ENCODE measurements around the gene CEP41. TPM values are rescaled to one million over a fixed set of nuclear protein-coding genes. Genes with fewer than 3 reads are reported as not detected.

CEP41 gene
- total and polyA plus RNA-seq, 7 donors, result 1.2 to 11.9 (median 7.2) TPM

- no peaks in the 10 kb centered on the region for H3K36me3 ChIP-seq
- DNase-seq, result peak; percentile 56
- H3K9me3 ChIP-seq, result no peaks in the 10 kb centered on the region
- H3K27ac ChIP-seq, result no peak overlapping the region
- intact Hi-C loops (cut with DNase I), result no loop called here
- 71 to 87% methylated on average over 4 of the region's 4 CpGs for WGBS, 2 donors
- TF ChIP-seq POLR2AphosphoS5 (IDR thresholded peaks at IDR 0.05) (no peak), POLR2A (IDR thresholded peaks at IDR 0.05) (no peak), CTCF (IDR thresholded peaks at IDR 0.05) (no peak), EP300 (IDR thresholded peaks at IDR 0.05) (no peak)
- no peak overlapping the region for H3K4me3 ChIP-seq
- H3K4me1 ChIP-seq, result peaks cover 0 to 18% (median 8%) of the 10 kb centered on the region in 4 donors
- H3K27me3 ChIP-seq, result no peaks in the 10 kb centered on the region
Measured at GRCh38 chr7:130364451-130364850, 76.4 kb downstream of the CEP41 start.

- 76 to 86% methylated on average over 8 of the region's 8 CpGs for WGBS, 2 donors
- H3K27me3 ChIP-seq, result no peaks in the 10 kb centered on the region
- no peak for TF ChIP-seq POLR2AphosphoS5 (IDR thresholded peaks at IDR 0.05)
- TF ChIP-seq EP300 (IDR thresholded peaks at IDR 0.05), result no peak
- no peak for TF ChIP-seq CTCF (IDR thresholded peaks at IDR 0.05)
- TF ChIP-seq POLR2A (IDR thresholded peaks at IDR 0.05), result no peak
- no peaks in the 10 kb centered on the region for H3K36me3 ChIP-seq
- no peaks in the 10 kb centered on the region for H3K9me3 ChIP-seq
- H3K4me1 ChIP-seq, result peaks cover 0 to 9% (median 0%) of the 10 kb centered on the region in 4 donors
- no peak overlapping the region for H3K27ac ChIP-seq
- peak; percentile 39 for DNase-seq
- intact Hi-C loops (cut with DNase I), result no loop called here
- no peak overlapping the region for H3K4me3 ChIP-seq
Measured at GRCh38 chr7:130363026-130363847, 77.6 kb downstream of the CEP41 start.

- intact Hi-C loops (cut with DNase I), result no loop called here
- no peak overlapping the region for H3K4me3 ChIP-seq
- TF ChIP-seq POLR2AphosphoS5 (IDR thresholded peaks at IDR 0.05), result no peak
- no peak for TF ChIP-seq POLR2A (IDR thresholded peaks at IDR 0.05)
- TF ChIP-seq EP300 (IDR thresholded peaks at IDR 0.05), result no peak
- no peak for TF ChIP-seq CTCF (IDR thresholded peaks at IDR 0.05)
- WGBS, 2 donors, result 93 to 95% methylated on average over 10 of the region's 10 CpGs
- H3K27ac ChIP-seq, result no peak overlapping the region
- no peaks in the 10 kb centered on the region for H3K27me3 ChIP-seq
- DNase-seq, result peak; percentile 45
- no peaks in the 10 kb centered on the region for H3K36me3 ChIP-seq
- peaks cover 0 to 9% (median 2%) of the 10 kb centered on the region in 4 donors for H3K4me1 ChIP-seq
- no peaks in the 10 kb centered on the region for H3K9me3 ChIP-seq
Measured at GRCh38 chr7:130362251-130362816, 78.5 kb downstream of the CEP41 start.

GRCh38 chr7:130361681-130362080, 79.1 kb downstream of the CEP41 start:
- WGBS, 2 donors, result 95 to 96% methylated on average over 7 of the region's 7 CpGs
- Histone ChIP-seq H3K4me3 (no peak overlapping the region), H3K27ac (no peak overlapping the region), H3K27me3 (no peaks in the 10 kb centered on the region), H3K4me1 (peaks cover 0 to 12% (median 8%) of the 10 kb centered on the region in 4 donors), H3K9me3 (no peaks in the 10 kb centered on the region), H3K36me3 (no peaks in the 10 kb centered on the region)
- intact Hi-C loops (cut with DNase I), result no loop called here
- TF ChIP-seq EP300 (IDR thresholded peaks at IDR 0.05), result no peak
- no peak for TF ChIP-seq POLR2AphosphoS5 (IDR thresholded peaks at IDR 0.05)
- no peak for TF ChIP-seq POLR2A (IDR thresholded peaks at IDR 0.05)
- no peak for TF ChIP-seq CTCF (IDR thresholded peaks at IDR 0.05)
- peak; percentile 35 for DNase-seq

All from sigmoid colon (tissue), 7 donors.